HEK293 (cell line): Measurements from ENCODE around the gene AUP1.

Experiments
- BCL11A ChIP-seq: fragments of 450-650 bp; formaldehyde crosslinking; IDR thresholded peaks from 2 replicates; pipeline ENCODE4 v1.5.1; 2016; ENCODE audit warnings: low read depth, missing biosample characterization, missing genetic modification characterization
- GLI2 ChIP-seq: fragments of 450-650 bp; formaldehyde crosslinking; IDR thresholded peaks from 2 replicates; pipeline ENCODE4; 2017; ENCODE audit warnings: missing biosample characterization, missing genetic modification characterization, low read depth, borderline replicate concordance
- GLI4 ChIP-seq: fragments of 450-650 bp; formaldehyde crosslinking; IDR thresholded peaks from 2 replicates; pipeline ENCODE4 v1.5.1; 2016; ENCODE audit warnings: missing biosample characterization, missing genetic modification characterization
- HOXA7 ChIP-seq: sonication (generic); formaldehyde crosslinking; IDR thresholded peaks from 2 replicates; pipeline ENCODE4 v1.8.1; 2022; ENCODE audit warnings: missing genetic modification reagents, borderline replicate concordance
- KLF1 ChIP-seq: fragments of 450-650 bp; formaldehyde crosslinking; IDR thresholded peaks from 2 replicates; pipeline ENCODE4 v1.5.1; 2016; ENCODE audit warnings: missing biosample characterization, missing genetic modification characterization
- KLF16 ChIP-seq: fragments of 450-650 bp; formaldehyde crosslinking; IDR thresholded peaks from 2 replicates; pipeline ENCODE4 v1.5.1; 2017; ENCODE audit warnings: missing biosample characterization, missing genetic modification characterization
- KLF9 ChIP-seq: fragments of 450-650 bp; formaldehyde crosslinking; IDR thresholded peaks from 2 replicates; pipeline ENCODE4 v1.5.1; 2016; ENCODE audit warnings: missing biosample characterization, missing genetic modification characterization, low read depth
- MEIS1 ChIP-seq: sonication (generic); formaldehyde crosslinking; IDR thresholded peaks from 2 replicates; pipeline ENCODE4 v1.8.1; 2022; ENCODE audit warnings: missing genetic modification reagents, mild to moderate bottlenecking, borderline replicate concordance
- OSR2 ChIP-seq: fragments of 450-650 bp; formaldehyde crosslinking; IDR thresholded peaks from 2 replicates; pipeline ENCODE4 v1.5.1; 2016; ENCODE audit warnings: missing biosample characterization, missing genetic modification characterization
- SP7 ChIP-seq: fragments of 450-650 bp; formaldehyde crosslinking; IDR thresholded peaks from 2 replicates; pipeline ENCODE4 v1.5.1; 2016; ENCODE audit warnings: missing biosample characterization, missing genetic modification characterization
- TRIM28 ChIP-seq: IDR thresholded peaks from 2 replicates; pipeline ENCODE4 v1.6.1; 2011; ENCODE audit warnings: low read length, control low read depth, borderline replicate concordance
- YY1 ChIP-seq: fragments of 450-650 bp; formaldehyde crosslinking; IDR thresholded peaks from 2 replicates; pipeline ENCODE4 v1.5.1; 2018; ENCODE audit warnings: missing biosample characterization, missing genetic modification characterization
- ZFP37 ChIP-seq: fragments of 450-650 bp; formaldehyde crosslinking; IDR thresholded peaks from 2 replicates; pipeline ENCODE4 v1.5.1; 2016; ENCODE audit warnings: missing biosample characterization, missing genetic modification characterization
- ZNF214 ChIP-seq: fragments of 450-650 bp; formaldehyde crosslinking; IDR thresholded peaks from 2 replicates; pipeline ENCODE4 v1.5.1; 2017; ENCODE audit warnings: missing biosample characterization, mild to moderate bottlenecking, missing genetic modification characterization, borderline replicate concordance
- ZNF239 ChIP-seq: fragments of 450-650 bp; formaldehyde crosslinking; IDR thresholded peaks from 2 replicates; pipeline ENCODE4 v1.5.1; 2016; ENCODE audit warnings: missing biosample characterization, missing genetic modification characterization
- ZNF311 ChIP-seq: fragments of 450-650 bp; formaldehyde crosslinking; IDR thresholded peaks from 2 replicates; pipeline ENCODE4 v1.5.1; 2017; ENCODE audit warnings: missing biosample characterization, missing genetic modification characterization, borderline replicate concordance
- ZNF366 ChIP-seq: fragments of 450-650 bp; formaldehyde crosslinking; conservative IDR thresholded peaks from 2 replicates; pipeline ENCODE4 v1.5.1; 2016; ENCODE audit warnings: missing biosample characterization, missing genetic modification characterization
- ZNF426 ChIP-seq: fragments of 450-650 bp; formaldehyde crosslinking; IDR thresholded peaks from 2 replicates; pipeline ENCODE4 v1.5.1; 2017; ENCODE audit warnings: missing biosample characterization, missing genetic modification characterization, mild to moderate bottlenecking, inconsistent platforms, moderate library complexity
- ZNF433 ChIP-seq: fragments of 450-650 bp; formaldehyde crosslinking; IDR thresholded peaks from 2 replicates; pipeline ENCODE4 v1.5.1; 2016; ENCODE audit warnings: missing biosample characterization, missing genetic modification characterization, low read depth
- ZNF621 ChIP-seq: fragments of 450-650 bp; formaldehyde crosslinking; IDR thresholded peaks from 2 replicates; pipeline ENCODE4 v1.5.1; 2017; ENCODE audit warnings: missing biosample characterization, missing genetic modification characterization
- ZNF658 ChIP-seq: fragments of 450-650 bp; formaldehyde crosslinking; IDR thresholded peaks from 2 replicates; pipeline ENCODE4; 2016; ENCODE audit warnings: missing biosample characterization, missing genetic modification characterization
- ZNF701 ChIP-seq: fragments of 450-650 bp; formaldehyde crosslinking; IDR thresholded peaks from 2 replicates; pipeline ENCODE4 v1.5.1; 2016; ENCODE audit warnings: missing biosample characterization, missing genetic modification characterization
- TF ChIP-seq, protein P1 (sequence below): fragments of 450-650 bp; formaldehyde crosslinking; IDR thresholded peaks from 2 replicates; pipeline ENCODE4 v1.5.1; 2016; ENCODE audit warnings: missing biosample characterization, missing genetic modification characterization
- TF ChIP-seq, protein P2 (sequence below): fragments of 450-650 bp; formaldehyde crosslinking; IDR thresholded peaks from 2 replicates; pipeline ENCODE4 v1.5.1; 2017; ENCODE audit warnings: missing biosample characterization, missing genetic modification characterization
- TF ChIP-seq, protein P3 (sequence below): fragments of 450-650 bp; formaldehyde crosslinking; IDR thresholded peaks from 2 replicates; pipeline ENCODE4 v1.5.1; 2017; ENCODE audit warnings: missing biosample characterization, mild to moderate bottlenecking, missing genetic modification characterization, moderate library complexity
- TF ChIP-seq, protein P4 (sequence below): fragments of 450-650 bp; formaldehyde crosslinking; IDR thresholded peaks from 2 replicates; pipeline ENCODE4; 2016; ENCODE audit warnings: missing biosample characterization, missing genetic modification characterization
- TF ChIP-seq, protein P5 (sequence below): fragments of 450-650 bp; formaldehyde crosslinking; IDR thresholded peaks from 2 replicates; pipeline ENCODE4 v1.5.1; 2017; ENCODE audit warnings: missing biosample characterization, missing genetic modification characterization
- TF ChIP-seq, protein P6 (sequence below): fragments of 450-650 bp; formaldehyde crosslinking; IDR thresholded peaks from 2 replicates; pipeline ENCODE4 v1.5.1; 2016; ENCODE audit warnings: missing biosample characterization, missing genetic modification characterization
- TF ChIP-seq, protein P7 (sequence below): fragments of 450-650 bp; formaldehyde crosslinking; IDR thresholded peaks from 2 replicates; pipeline ENCODE4 v1.5.1; 2016; ENCODE audit warnings: missing biosample characterization, missing genetic modification characterization

AUP1 gene

DNA sequence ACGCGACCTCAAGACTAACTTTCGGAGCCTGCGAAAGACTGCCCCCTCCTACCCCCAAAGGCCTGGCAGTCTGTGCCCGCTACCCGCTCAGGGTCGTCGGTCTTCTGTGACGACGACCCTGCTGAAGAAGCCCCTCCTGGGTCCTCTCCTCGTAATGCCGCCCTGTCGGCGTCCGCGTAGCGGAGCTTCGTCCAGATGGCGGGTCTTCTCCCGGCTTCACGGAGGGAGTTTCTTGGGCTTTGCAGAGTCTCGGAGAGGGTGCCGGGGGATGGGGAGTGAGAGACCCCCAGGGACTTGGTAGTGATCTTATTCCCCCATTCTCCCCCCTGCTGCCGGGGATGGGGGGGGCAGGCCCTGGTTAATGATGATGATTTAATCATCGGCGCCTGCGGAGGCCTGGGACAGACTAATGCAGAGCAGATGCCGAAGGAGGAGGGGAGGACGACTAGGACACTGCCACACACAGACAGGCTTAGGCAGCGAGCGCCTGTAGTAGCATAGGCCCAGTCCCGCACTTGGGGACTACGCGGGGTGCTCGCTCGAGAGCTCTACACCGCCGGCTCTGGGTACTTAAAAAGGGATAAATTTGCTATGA lies 21.5 kb downstream of the AUP1 start (continued):
- no peak for TF ChIP-seq GLI2 (tag by site-specific recombination)
- no peak for TF ChIP-seq ZNF311 (tag by site-specific recombination)
- no peak for TF ChIP-seq KLF1 (tag by site-specific recombination)
- TF ChIP-seq, protein P1, sequence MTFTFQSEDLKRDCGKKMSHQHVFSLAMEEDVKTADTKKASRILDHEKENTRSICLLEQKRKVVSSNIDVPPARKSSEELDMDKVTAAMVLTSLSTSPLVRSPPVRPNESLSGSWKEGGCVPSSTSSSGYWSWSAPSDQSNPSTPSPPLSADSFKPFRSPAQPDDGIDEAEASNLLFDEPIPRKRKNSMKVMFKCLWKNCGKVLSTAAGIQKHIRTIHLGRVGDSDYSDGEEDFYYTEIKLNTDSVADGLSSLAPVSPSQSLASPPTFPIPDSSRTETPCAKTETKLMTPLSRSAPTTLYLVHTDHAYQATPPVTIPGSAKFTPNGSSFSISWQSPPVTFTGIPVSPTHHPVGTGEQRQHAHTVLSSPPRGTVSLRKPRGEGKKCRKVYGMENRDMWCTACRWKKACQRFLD (tag by site-specific recombination) = no peak
- no peak for TF ChIP-seq SP7 (tag by site-specific recombination)
- no peak for TF ChIP-seq BCL11A (tag by site-specific recombination)
- no peak for TF ChIP-seq ZNF621 (tag by site-specific recombination)
- no peak for TF ChIP-seq GLI4 (tag by site-specific recombination)
- no peak for TF ChIP-seq TRIM28
- TF ChIP-seq, protein P2, sequence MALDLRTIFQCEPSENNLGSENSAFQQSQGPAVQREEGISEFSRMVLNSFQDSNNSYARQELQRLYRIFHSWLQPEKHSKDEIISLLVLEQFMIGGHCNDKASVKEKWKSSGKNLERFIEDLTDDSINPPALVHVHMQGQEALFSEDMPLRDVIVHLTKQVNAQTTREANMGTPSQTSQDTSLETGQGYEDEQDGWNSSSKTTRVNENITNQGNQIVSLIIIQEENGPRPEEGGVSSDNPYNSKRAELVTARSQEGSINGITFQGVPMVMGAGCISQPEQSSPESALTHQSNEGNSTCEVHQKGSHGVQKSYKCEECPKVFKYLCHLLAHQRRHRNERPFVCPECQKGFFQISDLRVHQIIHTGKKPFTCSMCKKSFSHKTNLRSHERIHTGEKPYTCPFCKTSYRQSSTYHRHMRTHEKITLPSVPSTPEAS (tag by site-specific recombination) = no peak
- TF ChIP-seq ZNF214 (tag by site-specific recombination) = no peak
- no peak for TF ChIP-seq ZFP37
- no peak for TF ChIP-seq OSR2 (tag by site-specific recombination)
- TF ChIP-seq, protein P3, sequence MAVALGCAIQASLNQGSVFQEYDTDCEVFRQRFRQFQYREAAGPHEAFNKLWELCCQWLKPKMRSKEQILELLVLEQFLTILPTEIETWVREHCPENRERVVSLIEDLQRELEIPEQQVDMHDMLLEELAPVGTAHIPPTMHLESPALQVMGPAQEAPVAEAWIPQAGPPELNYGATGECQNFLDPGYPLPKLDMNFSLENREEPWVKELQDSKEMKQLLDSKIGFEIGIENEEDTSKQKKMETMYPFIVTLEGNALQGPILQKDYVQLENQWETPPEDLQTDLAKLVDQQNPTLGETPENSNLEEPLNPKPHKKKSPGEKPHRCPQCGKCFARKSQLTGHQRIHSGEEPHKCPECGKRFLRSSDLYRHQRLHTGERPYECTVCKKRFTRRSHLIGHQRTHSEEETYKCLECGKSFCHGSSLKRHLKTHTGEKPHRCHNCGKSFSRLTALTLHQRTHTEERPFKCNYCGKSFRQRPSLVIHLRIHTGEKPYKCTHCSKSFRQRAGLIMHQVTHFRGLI = no peak
- TF ChIP-seq ZNF426 (tag by site-specific recombination) = no peak
- TF ChIP-seq HOXA7 (CRISPR knock-in tag) = no peak
- no peak for TF ChIP-seq ZNF433 (tag by site-specific recombination)
- TF ChIP-seq, protein P4, sequence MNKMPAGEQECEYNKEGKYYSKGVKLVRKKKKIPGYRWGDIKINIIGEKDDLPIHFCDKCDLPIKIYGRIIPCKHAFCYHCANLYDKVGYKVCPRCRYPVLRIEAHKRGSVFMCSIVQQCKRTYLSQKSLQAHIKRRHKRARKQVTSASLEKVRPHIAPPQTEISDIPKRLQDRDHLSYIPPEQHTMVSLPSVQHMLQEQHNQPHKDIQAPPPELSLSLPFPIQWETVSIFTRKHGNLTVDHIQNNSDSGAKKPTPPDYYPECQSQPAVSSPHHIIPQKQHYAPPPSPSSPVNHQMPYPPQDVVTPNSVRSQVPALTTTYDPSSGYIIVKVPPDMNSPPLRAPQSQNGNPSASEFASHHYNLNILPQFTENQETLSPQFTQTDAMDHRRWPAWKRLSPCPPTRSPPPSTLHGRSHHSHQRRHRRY (tag by site-specific recombination) = no peak
- TF ChIP-seq KLF9 (tag by site-specific recombination) = no peak
- TF ChIP-seq, protein P5, sequence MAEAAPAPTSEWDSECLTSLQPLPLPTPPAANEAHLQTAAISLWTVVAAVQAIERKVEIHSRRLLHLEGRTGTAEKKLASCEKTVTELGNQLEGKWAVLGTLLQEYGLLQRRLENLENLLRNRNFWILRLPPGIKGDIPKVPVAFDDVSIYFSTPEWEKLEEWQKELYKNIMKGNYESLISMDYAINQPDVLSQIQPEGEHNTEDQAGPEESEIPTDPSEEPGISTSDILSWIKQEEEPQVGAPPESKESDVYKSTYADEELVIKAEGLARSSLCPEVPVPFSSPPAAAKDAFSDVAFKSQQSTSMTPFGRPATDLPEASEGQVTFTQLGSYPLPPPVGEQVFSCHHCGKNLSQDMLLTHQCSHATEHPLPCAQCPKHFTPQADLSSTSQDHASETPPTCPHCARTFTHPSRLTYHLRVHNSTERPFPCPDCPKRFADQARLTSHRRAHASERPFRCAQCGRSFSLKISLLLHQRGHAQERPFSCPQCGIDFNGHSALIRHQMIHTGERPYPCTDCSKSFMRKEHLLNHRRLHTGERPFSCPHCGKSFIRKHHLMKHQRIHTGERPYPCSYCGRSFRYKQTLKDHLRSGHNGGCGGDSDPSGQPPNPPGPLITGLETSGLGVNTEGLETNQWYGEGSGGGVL (tag by site-specific recombination) = peak; percentile 61
- TF ChIP-seq, protein P6, sequence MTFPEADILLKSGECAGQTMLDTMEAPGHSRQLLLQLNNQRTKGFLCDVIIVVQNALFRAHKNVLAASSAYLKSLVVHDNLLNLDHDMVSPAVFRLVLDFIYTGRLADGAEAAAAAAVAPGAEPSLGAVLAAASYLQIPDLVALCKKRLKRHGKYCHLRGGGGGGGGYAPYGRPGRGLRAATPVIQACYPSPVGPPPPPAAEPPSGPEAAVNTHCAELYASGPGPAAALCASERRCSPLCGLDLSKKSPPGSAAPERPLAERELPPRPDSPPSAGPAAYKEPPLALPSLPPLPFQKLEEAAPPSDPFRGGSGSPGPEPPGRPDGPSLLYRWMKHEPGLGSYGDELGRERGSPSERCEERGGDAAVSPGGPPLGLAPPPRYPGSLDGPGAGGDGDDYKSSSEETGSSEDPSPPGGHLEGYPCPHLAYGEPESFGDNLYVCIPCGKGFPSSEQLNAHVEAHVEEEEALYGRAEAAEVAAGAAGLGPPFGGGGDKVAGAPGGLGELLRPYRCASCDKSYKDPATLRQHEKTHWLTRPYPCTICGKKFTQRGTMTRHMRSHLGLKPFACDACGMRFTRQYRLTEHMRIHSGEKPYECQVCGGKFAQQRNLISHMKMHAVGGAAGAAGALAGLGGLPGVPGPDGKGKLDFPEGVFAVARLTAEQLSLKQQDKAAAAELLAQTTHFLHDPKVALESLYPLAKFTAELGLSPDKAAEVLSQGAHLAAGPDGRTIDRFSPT = peak; percentile 40
- TF ChIP-seq ZNF658 (tag by site-specific recombination) = no peak
- TF ChIP-seq YY1 (tag by site-specific recombination) = no peak
- TF ChIP-seq ZNF239 (tag by site-specific recombination) = no peak
- TF ChIP-seq, protein P7, sequence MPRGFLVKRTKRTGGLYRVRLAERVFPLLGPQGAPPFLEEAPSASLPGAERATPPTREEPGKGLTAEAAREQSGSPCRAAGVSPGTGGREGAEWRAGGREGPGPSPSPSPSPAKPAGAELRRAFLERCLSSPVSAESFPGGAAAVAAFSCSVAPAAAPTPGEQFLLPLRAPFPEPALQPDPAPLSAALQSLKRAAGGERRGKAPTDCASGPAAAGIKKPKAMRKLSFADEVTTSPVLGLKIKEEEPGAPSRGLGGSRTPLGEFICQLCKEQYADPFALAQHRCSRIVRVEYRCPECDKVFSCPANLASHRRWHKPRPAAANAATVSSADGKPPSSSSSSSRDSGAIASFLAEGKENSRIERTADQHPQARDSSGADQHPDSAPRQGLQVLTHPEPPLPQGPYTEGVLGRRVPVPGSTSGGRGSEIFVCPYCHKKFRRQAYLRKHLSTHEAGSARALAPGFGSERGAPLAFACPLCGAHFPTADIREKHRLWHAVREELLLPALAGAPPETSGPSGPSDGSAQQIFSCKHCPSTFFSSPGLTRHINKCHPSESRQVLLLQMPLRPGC (tag by site-specific recombination) = no peak
- no peak for TF ChIP-seq MEIS1 (CRISPR knock-in tag)
- TF ChIP-seq KLF16 (tag by site-specific recombination) = no peak
- no peak for TF ChIP-seq ZNF366 (tag by site-specific recombination)
- TF ChIP-seq ZNF701 (tag by site-specific recombination) = no peak
